Activated CD4-positive, alpha-beta T cell treated with anti-CD3 and anti-CD28 coated beads, Interleukin-2, amount 10 ng/mL, durations not matched to agents 24 days and 14 days (primary cell): Measurements from ENCODE around the gene CRYGN. TPM values are rescaled to one million over a fixed set of nuclear protein-coding genes. Genes with fewer than 3 reads are reported as not detected.

Experiments used
- DNase-seq: peaks from one replicate; pipeline ENCODE4 v3.0.0; 2022
- H3K27ac Mint-ChIP-seq: one replicate; pipeline ENCODE4 v1.8.0; 2022; ENCODE audit warnings: mild to moderate bottlenecking, mixed read lengths
- H3K27me3 Mint-ChIP-seq: one replicate; pipeline ENCODE4 v1.8.0; 2022; ENCODE audit warnings: mixed read lengths
- H3K36me3 Mint-ChIP-seq: one replicate; pipeline ENCODE4 v1.8.0; 2022; ENCODE audit warnings: low read depth, mild to moderate bottlenecking, mixed read lengths
- H3K4me1 Mint-ChIP-seq: one replicate; pipeline ENCODE4 v1.8.0; 2021; ENCODE audit warnings: mixed read lengths
- H3K4me3 Mint-ChIP-seq: one replicate; pipeline ENCODE4 v1.8.0; 2022; ENCODE audit warnings: mild to moderate bottlenecking, moderate library complexity, mixed read lengths
- H3K9me3 Mint-ChIP-seq: one replicate; pipeline ENCODE4 v1.8.0; 2021; ENCODE audit warnings: mixed read lengths
- intact Hi-C: fragments of 100-400 bp; cut with micrococcal nuclease; formaldehyde crosslinking; loops from one replicate; pipeline ENCODE4 v1.15.1; 2023
- total RNA-seq: library from RNA; stranded (reverse); gene quantifications from 2 replicates; pipeline ENCODE4 v1.2.3, GENCODE V29; 2022

CRYGN gene
- total RNA-seq, 1 donor from 2014 or later, result not detected

- Mint-ChIP-seq H3K4me1 (peaks cover 5% of the 10 kb centered on the region), H3K27ac (no peak overlapping the region), H3K27me3 (peaks cover 23% of the 10 kb centered on the region), H3K36me3 (peaks cover 23% of the 10 kb centered on the region), H3K9me3 (no peaks in the 10 kb centered on the region), H3K4me3 (no peak overlapping the region)
- DNase-seq, result no peak
- intact Hi-C loops, result no loop called here
Observed at GRCh38 chr7:151379534-151380198, 60.3 kb downstream of the CRYGN start.

GRCh38 chr7:151379193-151379520 is 60.8 kb downstream of the CRYGN start:
- H3K27ac Mint-ChIP-seq, result no peak overlapping the region

More at GRCh38 chr7:151379193-151379520, 60.8 kb downstream of the CRYGN start:
- intact Hi-C loops, result no loop called here
- Mint-ChIP-seq H3K27me3 (peaks cover 19% of the 10 kb centered on the region), H3K36me3 (peaks cover 23% of the 10 kb centered on the region), H3K4me1 (peaks cover 5% of the 10 kb centered on the region), H3K4me3 (no peak overlapping the region), H3K9me3 (no peaks in the 10 kb centered on the region)
- DNase-seq, result no peak

Other genes starting within 250 kb of the CRYGN start
- gene H2BK1, start 229.7 kb downstream of the CRYGN start, total RNA-seq, result 0.83 TPM in 1 of 2 replicates, not detected in the other
- gene ABCF2, start 212.9 kb downstream of the CRYGN start, total RNA-seq, result 84.6 and 90.3 TPM in 2 replicates
- gene CHPF2, start 207.7 kb downstream of the CRYGN start, total RNA-seq, result 42.0 and 46.4 TPM in 2 replicates
- 2.2 and 2.9 TPM in 2 replicates for gene SMARCD3, start 191.4 kb downstream of the CRYGN start, total RNA-seq
- 36.5 and 40.4 TPM in 2 replicates for gene NUB1, start 98.3 kb downstream of the CRYGN start, total RNA-seq
- gene WDR86, start 30.1 kb downstream of the CRYGN start, total RNA-seq, result not detected in 2 replicates
- 55.4 and 62.5 TPM in 2 replicates for gene RHEB, start 79.8 kb upstream of the CRYGN start, total RNA-seq